ENCODE measurements around the gene SYNJ2.

Gene SYNJ2

DNA sequence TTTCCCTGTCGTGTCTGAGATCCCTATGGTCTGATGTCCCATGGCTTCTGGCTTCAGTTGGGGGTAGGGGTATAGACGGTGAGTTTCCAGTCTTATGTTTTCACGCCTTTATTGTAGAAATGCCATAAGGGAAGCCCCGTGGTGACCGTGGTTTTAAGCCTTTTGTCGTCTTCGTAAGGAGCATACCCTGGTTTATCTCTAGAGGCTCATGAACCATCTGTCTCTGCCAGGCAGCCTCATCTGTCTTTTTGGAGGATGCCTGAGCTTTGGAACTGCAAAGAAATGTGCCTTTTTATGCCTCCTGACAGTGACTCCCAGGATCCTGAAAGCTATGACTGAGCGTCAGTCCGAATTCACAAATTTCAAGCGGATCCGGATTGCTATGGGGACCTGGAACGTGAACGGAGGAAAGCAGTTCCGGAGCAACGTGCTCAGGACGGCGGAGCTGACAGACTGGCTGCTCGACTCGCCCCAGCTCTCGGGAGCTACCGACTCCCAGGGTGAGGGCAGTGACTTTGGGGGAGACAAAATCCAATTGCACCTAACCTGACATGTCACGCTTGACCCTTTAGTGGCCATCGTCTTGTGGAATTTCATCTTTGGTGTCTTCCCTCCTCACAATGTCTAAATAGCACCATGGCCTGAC, 84.6 kb downstream of the SYNJ2 start:
- Histone ChIP-seq H3K36me3 (ENCODE audit: control insufficient read depth in 2 of 2, insufficient read depth in 2 of 2, low read length in 2 of 2) (peaks cover 0 to 53% of the 10 kb centered on the region in 2 donors), H3K9me3 (ENCODE audit: control insufficient read depth in 2 of 2, low read length in 2 of 2) (peaks cover 0 to 3% of the 10 kb centered on the region in 2 donors), H3K9ac (ENCODE audit: low read length in 2 of 2) (no peak overlapping the region), H3K27ac (ENCODE audit: low read length) (no peak overlapping the region), H3K4me3 (ENCODE audit: low read length in 2 of 2) (no peak overlapping the region), H3K27me3 (ENCODE audit: control insufficient read depth in 1 of 2, insufficient read depth in 2 of 2, low read length in 2 of 2) (no peaks in the 10 kb centered on the region), H3K4me1 (ENCODE audit: control insufficient read depth, insufficient read depth, low read length) (peaks cover 2% of the 10 kb centered on the region)

DNA sequence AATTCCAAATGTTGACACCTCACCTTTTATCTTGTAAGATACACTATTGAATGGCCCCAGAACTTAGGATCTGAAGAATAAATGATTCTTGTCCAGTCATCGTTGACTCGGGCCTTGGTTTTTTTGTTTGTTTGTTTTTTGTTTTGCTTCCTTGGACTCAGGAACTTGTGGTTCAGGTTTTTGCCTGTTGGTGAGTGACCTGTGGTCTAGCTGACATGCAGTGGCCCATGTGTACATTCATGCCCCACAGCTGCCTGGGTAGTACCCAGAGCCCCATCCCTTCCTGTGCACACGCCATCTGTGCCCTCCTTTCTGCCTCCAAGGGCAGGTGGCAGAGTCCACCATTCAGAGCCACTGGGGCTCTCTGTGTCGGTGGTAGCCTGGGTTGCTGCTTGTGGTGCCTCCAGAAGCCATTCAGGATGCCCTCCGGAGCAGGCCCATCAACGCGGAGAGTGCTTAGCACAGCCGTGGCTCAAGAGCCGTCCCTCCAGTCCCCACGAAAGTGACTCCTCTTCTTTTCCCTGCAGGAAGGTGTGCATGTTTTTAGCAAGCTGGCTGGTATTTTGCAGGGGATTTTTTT, 85.9 kb downstream of the SYNJ2 start:
- no peak overlapping the region for H3K9ac ChIP-seq (ENCODE audit: low read length in 2 of 2)
- H3K27ac ChIP-seq (ENCODE audit: low read length): no peak overlapping the region
- H3K36me3 ChIP-seq (ENCODE audit: control insufficient read depth in 2 of 2, insufficient read depth in 2 of 2, low read length in 2 of 2): peaks cover 0 to 53% of the 10 kb centered on the region in 2 donors

DNA sequence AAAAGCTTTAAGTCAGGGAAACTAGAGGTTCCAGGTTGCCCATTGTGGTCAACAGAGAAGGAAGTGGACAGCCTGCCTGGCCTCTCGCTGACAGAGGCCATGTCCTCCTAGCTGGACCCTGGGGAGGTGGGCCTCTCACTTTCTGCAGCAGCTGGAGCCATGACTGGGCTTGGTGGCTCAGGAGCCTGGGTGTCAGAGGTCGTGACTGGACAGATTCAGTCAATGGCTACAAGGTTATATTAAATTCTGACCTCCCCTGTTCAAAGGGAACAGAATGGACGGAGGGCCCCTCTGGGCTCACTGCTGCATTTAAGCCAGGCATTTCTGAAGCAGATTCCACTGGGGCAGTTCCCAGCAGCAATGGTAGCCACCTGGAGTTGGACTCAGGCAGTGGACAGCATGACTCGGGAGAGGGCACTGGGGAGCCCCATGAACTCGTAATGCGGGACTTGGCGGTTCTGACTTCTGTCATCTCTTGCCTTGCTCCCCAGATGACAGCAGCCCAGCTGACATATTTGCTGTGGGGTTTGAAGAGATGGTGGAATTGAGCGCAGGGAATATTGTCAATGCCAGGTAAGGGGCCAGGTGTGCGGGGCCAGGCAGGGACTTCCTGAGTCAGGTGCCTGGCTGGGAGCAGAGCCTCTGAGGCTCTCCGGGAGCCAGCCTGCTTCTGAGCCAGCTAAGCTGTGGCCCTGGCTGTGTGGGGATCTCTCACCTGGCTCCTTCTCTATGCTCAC, 86.7 kb downstream of the SYNJ2 start:
- Histone ChIP-seq H3K9me3 (ENCODE audit: control insufficient read depth in 2 of 2, low read length in 2 of 2) (no peaks in the 10 kb centered on the region), H3K4me1 (ENCODE audit: control insufficient read depth, insufficient read depth, low read length) (peaks cover 7% of the 10 kb centered on the region), H3K9ac (ENCODE audit: low read length in 2 of 2) (no peak overlapping the region), H3K27ac (ENCODE audit: low read length) (no peak overlapping the region), H3K4me3 (ENCODE audit: low read length in 2 of 2) (no peak overlapping the region), H3K36me3 (ENCODE audit: control insufficient read depth in 2 of 2, insufficient read depth in 2 of 2, low read length in 2 of 2) (peaks cover 0 to 52% of the 10 kb centered on the region in 2 donors), H3K27me3 (ENCODE audit: control insufficient read depth in 1 of 2, insufficient read depth in 2 of 2, low read length in 2 of 2) (no peaks in the 10 kb centered on the region)

More for the DNA sequence above, 85.9 kb downstream of the SYNJ2 start:
- peaks cover 7% of the 10 kb centered on the region for H3K4me1 ChIP-seq (ENCODE audit: control insufficient read depth, insufficient read depth, low read length)
- no peaks in the 10 kb centered on the region for H3K27me3 ChIP-seq (ENCODE audit: control insufficient read depth in 1 of 2, insufficient read depth in 2 of 2, low read length in 2 of 2)
- no peak overlapping the region for H3K4me3 ChIP-seq (ENCODE audit: low read length in 2 of 2)
- H3K9me3 ChIP-seq (ENCODE audit: control insufficient read depth in 2 of 2, low read length in 2 of 2): peaks cover 0 to 3% of the 10 kb centered on the region in 2 donors

DNA sequence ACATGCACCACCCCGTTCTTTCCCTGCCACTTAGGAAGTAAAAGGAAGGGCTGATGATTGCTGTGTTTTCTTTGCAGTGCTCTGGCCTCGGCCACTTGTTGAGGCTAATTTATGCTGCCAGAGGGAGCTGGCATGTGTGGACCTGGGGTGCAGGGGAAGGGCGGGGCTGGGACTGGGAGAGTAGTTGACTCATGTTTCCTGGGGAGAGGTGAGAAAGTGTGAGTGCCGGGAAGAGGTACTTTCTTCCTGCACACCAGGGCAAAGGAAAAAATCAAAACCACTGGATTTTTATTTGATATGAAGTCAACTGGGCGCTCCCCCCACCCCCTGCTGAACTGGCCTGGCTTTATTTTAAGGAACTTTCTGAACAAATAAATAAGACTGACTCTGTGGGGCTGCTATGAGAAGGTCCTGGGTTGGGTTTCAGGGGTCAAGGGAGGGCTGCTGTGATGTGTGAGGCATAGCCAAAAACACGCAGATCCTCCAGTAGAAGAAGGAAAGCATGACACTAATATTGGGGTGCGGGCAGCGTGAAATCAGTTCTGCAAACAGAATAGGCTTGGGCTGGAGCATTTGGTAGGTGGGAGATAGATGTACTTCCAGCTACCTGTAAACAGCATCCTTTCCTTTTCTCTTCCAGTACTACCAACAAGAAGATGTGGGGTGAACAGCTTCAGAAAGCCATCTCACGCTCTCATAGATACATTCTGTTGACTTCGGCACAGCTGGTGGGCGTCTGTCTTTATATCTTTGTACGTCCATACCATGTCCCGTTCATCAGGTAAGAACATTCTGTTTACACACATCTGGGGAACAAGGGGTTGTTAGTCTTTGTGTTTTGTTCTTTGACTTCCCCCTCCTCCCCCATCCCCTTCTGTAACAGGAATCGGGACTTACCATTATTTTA, 87.5 kb downstream of the SYNJ2 start:
- Histone ChIP-seq H3K4me1 (ENCODE audit: control insufficient read depth, insufficient read depth, low read length) (peaks cover 10% of the 10 kb centered on the region), H3K27me3 (ENCODE audit: control insufficient read depth in 1 of 2, insufficient read depth in 2 of 2, low read length in 2 of 2) (no peaks in the 10 kb centered on the region), H3K27ac (ENCODE audit: low read length) (no peak overlapping the region), H3K9me3 (ENCODE audit: control insufficient read depth in 2 of 2, low read length in 2 of 2) (no peaks in the 10 kb centered on the region), H3K36me3 (ENCODE audit: control insufficient read depth in 2 of 2, insufficient read depth in 2 of 2, low read length in 2 of 2) (peaks cover 0 to 47% of the 10 kb centered on the region in 2 donors), H3K9ac (ENCODE audit: low read length in 2 of 2) (no peak overlapping the region), H3K4me3 (ENCODE audit: low read length in 2 of 2) (no peak overlapping the region)

DNA sequence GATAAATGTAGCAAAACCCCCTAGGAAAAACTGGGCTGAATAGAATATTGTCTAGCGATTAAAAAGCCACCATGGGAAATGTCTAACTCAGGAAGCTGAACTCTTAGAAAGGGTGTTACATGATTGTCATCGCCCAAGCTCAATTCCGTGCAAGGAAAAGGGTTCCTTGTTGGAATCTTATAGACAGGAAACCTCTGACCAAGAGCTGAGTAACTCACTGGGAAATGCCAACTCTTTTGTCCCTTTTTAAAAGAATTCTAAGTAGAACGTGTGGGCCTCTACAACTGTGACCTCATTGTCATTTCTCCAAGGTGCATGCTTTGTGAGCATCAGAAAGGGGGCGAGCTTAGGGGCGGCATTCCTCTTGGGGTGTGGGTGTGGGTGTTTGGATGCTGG, 88.1 kb downstream of the SYNJ2 start:
- Histone ChIP-seq H3K27ac (ENCODE audit: low read length) (no peak overlapping the region), H3K36me3 (ENCODE audit: control insufficient read depth in 2 of 2, insufficient read depth in 2 of 2, low read length in 2 of 2) (peaks cover 0 to 41% of the 10 kb centered on the region in 2 donors), H3K27me3 (ENCODE audit: control insufficient read depth in 1 of 2, insufficient read depth in 2 of 2, low read length in 2 of 2) (no peaks in the 10 kb centered on the region), H3K4me3 (ENCODE audit: low read length in 2 of 2) (no peak overlapping the region), H3K4me1 (ENCODE audit: control insufficient read depth, insufficient read depth, low read length) (peaks cover 10% of the 10 kb centered on the region), H3K9me3 (ENCODE audit: control insufficient read depth in 2 of 2, low read length in 2 of 2) (no peaks in the 10 kb centered on the region), H3K9ac (ENCODE audit: low read length in 2 of 2) (no peak overlapping the region)

DNA sequence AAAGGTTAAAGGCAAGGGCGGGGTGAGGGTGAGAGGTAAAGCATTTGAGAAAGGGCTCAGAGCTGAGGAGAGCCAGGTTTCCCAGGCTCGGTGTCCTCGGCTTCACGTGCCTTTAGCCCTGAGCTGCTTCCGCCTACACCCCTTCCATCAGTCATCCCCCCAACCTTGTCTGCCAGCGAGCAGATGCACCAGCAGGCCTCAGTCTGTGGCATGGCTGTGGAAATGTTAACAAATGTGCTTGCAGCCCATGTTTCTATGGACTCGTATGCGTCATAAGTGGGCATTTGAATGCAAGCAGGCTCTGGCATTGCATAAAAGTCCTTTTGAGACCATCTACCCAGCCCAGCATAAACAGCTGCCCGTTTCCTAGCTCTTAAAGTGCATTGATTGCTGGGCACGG, 88.8 kb downstream of the SYNJ2 start:
- no peaks in the 10 kb centered on the region for H3K9me3 ChIP-seq (ENCODE audit: control insufficient read depth in 2 of 2, low read length in 2 of 2)
- H3K4me3 ChIP-seq (ENCODE audit: low read length in 2 of 2): no peak overlapping the region
- no peak overlapping the region for H3K27ac ChIP-seq (ENCODE audit: low read length)
- no peak overlapping the region for H3K9ac ChIP-seq (ENCODE audit: low read length in 2 of 2)
- peaks cover 0 to 38% of the 10 kb centered on the region in 2 donors for H3K36me3 ChIP-seq (ENCODE audit: control insufficient read depth in 2 of 2, insufficient read depth in 2 of 2, low read length in 2 of 2)
- no peaks in the 10 kb centered on the region for H3K27me3 ChIP-seq (ENCODE audit: control insufficient read depth in 1 of 2, insufficient read depth in 2 of 2, low read length in 2 of 2)
- peaks cover 10% of the 10 kb centered on the region for H3K4me1 ChIP-seq (ENCODE audit: control insufficient read depth, insufficient read depth, low read length)

DNA sequence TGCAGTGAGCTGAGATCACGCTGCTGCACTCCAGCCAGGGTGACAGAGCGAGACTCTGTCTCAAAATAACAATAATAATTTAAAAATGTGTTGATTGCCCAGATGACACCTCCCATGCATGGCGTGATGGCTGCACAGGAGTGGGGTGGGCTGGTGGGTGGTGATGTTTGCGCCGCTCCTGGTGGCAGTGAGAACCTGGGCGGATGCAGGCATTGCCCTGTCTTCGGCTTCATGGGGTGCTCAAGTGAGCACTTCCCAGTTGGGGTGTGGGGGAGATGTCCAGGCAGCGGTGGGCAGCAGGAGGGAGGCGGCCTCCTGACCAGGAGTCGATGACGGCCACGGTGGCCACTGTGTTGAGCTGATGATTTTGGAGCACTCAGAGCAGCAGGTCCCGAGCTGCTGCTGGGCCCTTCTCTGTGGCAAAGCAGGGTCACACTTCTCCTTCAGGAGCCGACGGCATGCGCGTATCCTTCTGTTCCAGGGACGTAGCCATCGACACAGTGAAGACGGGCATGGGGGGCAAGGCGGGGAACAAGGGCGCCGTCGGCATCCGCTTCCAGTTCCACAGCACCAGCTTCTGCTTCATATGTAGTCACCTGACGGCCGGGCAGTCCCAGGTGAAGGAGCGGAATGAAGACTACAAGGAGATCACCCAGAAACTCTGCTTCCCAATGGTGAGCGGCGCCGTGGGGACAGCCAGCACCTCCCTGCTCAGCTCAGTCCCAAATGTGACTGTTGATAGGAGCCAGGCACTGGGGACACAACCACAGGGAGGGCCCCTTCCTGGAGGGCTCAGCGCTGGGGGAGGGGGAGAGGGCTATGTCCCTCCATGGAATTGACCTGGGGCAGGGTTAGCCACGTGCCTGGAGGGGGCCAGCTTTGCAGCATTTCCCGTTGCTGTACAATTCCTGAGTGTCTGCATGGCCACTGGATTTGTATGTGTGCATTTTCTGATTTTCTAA, 89.7 kb downstream of the SYNJ2 start:
- peaks cover 10% of the 10 kb centered on the region for H3K4me1 ChIP-seq (ENCODE audit: control insufficient read depth, insufficient read depth, low read length)
- H3K27me3 ChIP-seq (ENCODE audit: control insufficient read depth in 1 of 2, insufficient read depth in 2 of 2, low read length in 2 of 2): no peaks in the 10 kb centered on the region
- H3K36me3 ChIP-seq (ENCODE audit: control insufficient read depth in 2 of 2, insufficient read depth in 2 of 2, low read length in 2 of 2): peaks cover 0 to 31% of the 10 kb centered on the region in 2 donors
- H3K27ac ChIP-seq (ENCODE audit: low read length): no peak overlapping the region
- H3K4me3 ChIP-seq (ENCODE audit: low read length in 2 of 2): no peak overlapping the region
- no peaks in the 10 kb centered on the region for H3K9me3 ChIP-seq (ENCODE audit: control insufficient read depth in 2 of 2, low read length in 2 of 2)
- H3K9ac ChIP-seq (ENCODE audit: low read length in 2 of 2): no peak overlapping the region

DNA sequence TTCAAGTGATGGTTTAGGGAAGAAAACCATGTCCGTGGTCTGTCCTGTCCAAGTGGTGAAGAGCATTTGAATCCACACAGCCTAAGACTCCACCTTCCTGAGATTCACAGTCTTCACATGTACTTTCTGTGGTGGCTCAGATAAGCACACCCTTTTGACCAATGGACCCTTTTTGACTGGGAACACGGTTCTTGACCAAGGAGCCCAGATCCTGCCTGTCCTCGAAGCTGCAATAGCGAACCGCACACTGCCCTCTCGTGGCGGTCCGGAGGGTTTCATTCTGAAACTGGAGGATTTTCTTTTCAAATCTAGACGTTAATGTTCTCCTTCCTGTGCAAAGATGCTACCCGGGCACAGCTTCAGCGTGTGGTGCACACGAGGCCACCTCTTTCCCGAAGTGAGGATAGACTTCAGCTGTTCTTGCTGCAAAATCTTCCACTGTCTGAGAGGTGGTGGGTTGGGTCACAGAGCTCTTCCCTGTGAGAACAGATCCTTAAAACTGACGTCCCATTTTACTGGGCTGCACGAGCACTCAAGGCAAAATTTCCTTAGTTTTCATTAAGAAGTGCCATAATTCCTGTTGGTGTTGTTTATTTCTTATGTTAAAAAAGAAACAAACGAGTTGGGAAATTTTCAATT, 90.5 kb downstream of the SYNJ2 start:
- H3K4me3 ChIP-seq (ENCODE audit: low read length in 2 of 2): no peak overlapping the region
- H3K4me1 ChIP-seq (ENCODE audit: control insufficient read depth, insufficient read depth, low read length): peaks cover 10% of the 10 kb centered on the region
- H3K36me3 ChIP-seq (ENCODE audit: control insufficient read depth in 2 of 2, insufficient read depth in 2 of 2, low read length in 2 of 2): peaks cover 0 to 28% of the 10 kb centered on the region in 2 donors
- H3K9ac ChIP-seq (ENCODE audit: low read length in 2 of 2): no peak overlapping the region
- H3K9me3 ChIP-seq (ENCODE audit: control insufficient read depth in 2 of 2, low read length in 2 of 2): no peaks in the 10 kb centered on the region
- no peaks in the 10 kb centered on the region for H3K27me3 ChIP-seq (ENCODE audit: control insufficient read depth in 1 of 2, insufficient read depth in 2 of 2, low read length in 2 of 2)
- no peak overlapping the region for H3K27ac ChIP-seq (ENCODE audit: low read length)

DNA sequence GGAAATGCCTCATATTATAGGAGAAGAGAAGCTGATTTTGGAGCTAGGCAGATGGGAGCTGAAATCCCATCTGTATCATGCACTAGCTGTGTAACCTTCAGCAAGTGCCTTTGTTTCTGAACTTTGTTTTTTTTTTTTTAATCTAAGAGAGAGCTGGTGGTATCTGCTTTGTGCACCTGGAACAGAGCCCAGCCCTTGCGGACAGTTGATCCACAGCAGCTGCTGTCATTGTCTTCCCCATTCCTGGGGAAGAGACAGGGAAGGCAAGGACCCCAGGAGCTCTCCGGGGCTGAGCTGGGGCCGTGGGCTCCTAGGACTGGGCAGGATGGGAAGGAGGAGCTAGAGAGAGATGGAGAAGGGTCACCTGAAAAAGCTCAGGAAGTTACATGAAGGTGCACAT, 92.1 kb downstream of the SYNJ2 start:
- Histone ChIP-seq H3K9ac (ENCODE audit: low read length in 2 of 2) (no peak overlapping the region), H3K9me3 (ENCODE audit: control insufficient read depth in 2 of 2, low read length in 2 of 2) (no peaks in the 10 kb centered on the region), H3K27me3 (ENCODE audit: control insufficient read depth in 1 of 2, insufficient read depth in 2 of 2, low read length in 2 of 2) (no peaks in the 10 kb centered on the region), H3K27ac (ENCODE audit: low read length) (no peak overlapping the region), H3K4me3 (ENCODE audit: low read length in 2 of 2) (no peak overlapping the region), H3K4me1 (ENCODE audit: control insufficient read depth, insufficient read depth, low read length) (peaks cover 10% of the 10 kb centered on the region), H3K36me3 (ENCODE audit: control insufficient read depth in 2 of 2, insufficient read depth in 2 of 2, low read length in 2 of 2) (peaks cover 3 to 29% of the 10 kb centered on the region in 2 donors)

All from stomach smooth muscle (tissue), 2 donors.